Loucy (cell line): ENCODE measurements around the gene ZNF792.

ENCODE experiments used
- H2AFZ ChIP-seq: fragments of 200-600 bp; sonication (generic); 2 replicates; pipeline ENCODE4 v1.6.0; 2016; ENCODE audit warnings: antibody characterized with exemption, mild to moderate bottlenecking, low read length, moderate library complexity
- H3F3A ChIP-seq: fragments of 200-600 bp; 2 replicates; pipeline ENCODE4 v1.6.0; 2016; ENCODE audit warnings: antibody characterized with exemption, low read depth, mild to moderate bottlenecking
- H3K27me3 ChIP-seq: fragments of 200-600 bp; sonication (generic); 2 replicates; pipeline ENCODE4 v1.6.1; 2014; ENCODE audit warnings: low read length, mild to moderate bottlenecking; ENCODE audit not compliant: insufficient read depth, poor library complexity, severe bottlenecking
- H3K36me3 ChIP-seq: fragments of 200-600 bp; sonication (generic); 2 replicates; pipeline ENCODE4 v1.6.1; 2016; ENCODE audit warnings: low read length; ENCODE audit not compliant: insufficient read depth
- H3K4me1 ChIP-seq: fragments of 200-600 bp; sonication (generic); 2 replicates; pipeline ENCODE4 v1.5.1; 2014; ENCODE audit warnings: low read length, mild to moderate bottlenecking; ENCODE audit not compliant: insufficient read depth, poor library complexity, severe bottlenecking
- H3K4me2 ChIP-seq: fragments of 200-600 bp; sonication (generic); 2 replicates; pipeline ENCODE4 v1.6.0; 2014; ENCODE audit warnings: antibody characterized with exemption, low read length, low read depth, mild to moderate bottlenecking; ENCODE audit not compliant: poor library complexity, severe bottlenecking
- H3K4me3 ChIP-seq: fragments of 200-600 bp; sonication (generic); 2 replicates; pipeline ENCODE4 v1.5.1; 2014; ENCODE audit warnings: low read length, mild to moderate bottlenecking, mixed read lengths; ENCODE audit not compliant: poor library complexity, severe bottlenecking
- H3K79me2 ChIP-seq: fragments of 200-600 bp; sonication (generic); 2 replicates; pipeline ENCODE4 v1.6.1; 2014; ENCODE audit warnings: low read length; ENCODE audit not compliant: insufficient read depth
- H3K9ac ChIP-seq: fragments of 200-600 bp; sonication (generic); 2 replicates; pipeline ENCODE4 v1.6.0; 2014; ENCODE audit warnings: mild to moderate bottlenecking, low read depth, low read length, moderate library complexity; ENCODE audit not compliant: poor library complexity, severe bottlenecking
- H3K9me2 ChIP-seq: fragments of 200-600 bp; sonication (generic); replicated peaks from 2 replicates; pipeline ENCODE4 v1.6.1; 2016; ENCODE audit warnings: low read depth, low read length, mixed read lengths
- H3K9me3 ChIP-seq: fragments of 200-600 bp; sonication (generic); 2 replicates; pipeline ENCODE4 v1.6.1; 2014; ENCODE audit warnings: mild to moderate bottlenecking, antibody characterized with exemption, low read length, low read depth; ENCODE audit not compliant: insufficient read depth
- H4K20me1 ChIP-seq: fragments of 200-600 bp; sonication (generic); 2 replicates; pipeline ENCODE4 v1.6.0; 2014; ENCODE audit warnings: antibody characterized with exemption, low read length, mild to moderate bottlenecking; ENCODE audit not compliant: insufficient read depth, poor library complexity, severe bottlenecking
- CTCF ChIP-seq: fragments of 200-600 bp; sonication (generic); conservative IDR thresholded peaks from 2 replicates; pipeline ENCODE4 v1.5.1; 2014; ENCODE audit warnings: mild to moderate bottlenecking, antibody characterized with exemption, low read length
- EZH2phosphoT487 ChIP-seq: fragments of 200-600 bp; IDR thresholded peaks from 2 replicates; pipeline ENCODE4 v1.6.1; 2018; ENCODE audit warnings: antibody characterized with exemption, mild to moderate bottlenecking, moderate library complexity, borderline replicate concordance

Gene ZNF792

GRCh38 chr19:34991542-34992333 is 27.7 kb upstream of the ZNF792 start:
- TF ChIP-seq CTCF (no peak), EZH2phosphoT487 (no peak)
- Histone ChIP-seq H4K20me1 (no peaks in the 10 kb centered on the region), H3F3A (no peaks in the 10 kb centered on the region), H3K9ac (no peak overlapping the region), H3K79me2 (no peaks in the 10 kb centered on the region), H3K4me3 (no peak overlapping the region), H3K4me1 (peaks cover under 1% of the 10 kb centered on the region), H3K4me2 (no peak overlapping the region), H3K9me3 (no peaks in the 10 kb centered on the region), H3K27me3 (no peaks in the 10 kb centered on the region), H3K36me3 (no peaks in the 10 kb centered on the region), H2AFZ (no peak overlapping the region), H3K9me2 (no peaks in the 10 kb centered on the region)

GRCh38 chr19:34990578-34991192 is 26.7 kb upstream of the ZNF792 start:
- TF ChIP-seq CTCF (no peak), EZH2phosphoT487 (no peak)
- Histone ChIP-seq H4K20me1 (no peaks in the 10 kb centered on the region), H3K36me3 (no peaks in the 10 kb centered on the region), H3K9ac (no peak overlapping the region), H3K4me3 (no peak overlapping the region), H2AFZ (no peak overlapping the region), H3F3A (no peaks in the 10 kb centered on the region), H3K4me2 (no peak overlapping the region), H3K79me2 (no peaks in the 10 kb centered on the region), H3K9me2 (no peaks in the 10 kb centered on the region), H3K27me3 (no peaks in the 10 kb centered on the region), H3K9me3 (no peaks in the 10 kb centered on the region), H3K4me1 (peaks cover 2% of the 10 kb centered on the region)

- Histone ChIP-seq H3K9ac (no peak overlapping the region), H4K20me1 (no peaks in the 10 kb centered on the region), H3F3A (no peaks in the 10 kb centered on the region), H2AFZ (no peak overlapping the region), H3K4me3 (no peak overlapping the region), H3K36me3 (no peaks in the 10 kb centered on the region), H3K79me2 (no peaks in the 10 kb centered on the region), H3K27me3 (no peaks in the 10 kb centered on the region), H3K9me3 (no peaks in the 10 kb centered on the region), H3K4me1 (peaks cover 6% of the 10 kb centered on the region), H3K4me2 (no peak overlapping the region), H3K9me2 (no peaks in the 10 kb centered on the region)
- TF ChIP-seq EZH2phosphoT487 (no peak), CTCF (no peak)
These were observed 25.3 kb upstream of the ZNF792 start for GRCh38 chr19:34989298-34989697.
